NCI-H1694 (cell line): ENCODE data around the gene IQCE.
"Not testable (repeated sequence)": the region's sequence is repeated elsewhere in the genome, so short reads cannot be mapped to it uniquely, and the experiment has no call there.

ENCODE experiments used
- DNase-seq: peaks from one replicate; lab custom pipeline; 2025; lab: John Stamatoyannopoulos, UW

Gene IQCE

DNA sequence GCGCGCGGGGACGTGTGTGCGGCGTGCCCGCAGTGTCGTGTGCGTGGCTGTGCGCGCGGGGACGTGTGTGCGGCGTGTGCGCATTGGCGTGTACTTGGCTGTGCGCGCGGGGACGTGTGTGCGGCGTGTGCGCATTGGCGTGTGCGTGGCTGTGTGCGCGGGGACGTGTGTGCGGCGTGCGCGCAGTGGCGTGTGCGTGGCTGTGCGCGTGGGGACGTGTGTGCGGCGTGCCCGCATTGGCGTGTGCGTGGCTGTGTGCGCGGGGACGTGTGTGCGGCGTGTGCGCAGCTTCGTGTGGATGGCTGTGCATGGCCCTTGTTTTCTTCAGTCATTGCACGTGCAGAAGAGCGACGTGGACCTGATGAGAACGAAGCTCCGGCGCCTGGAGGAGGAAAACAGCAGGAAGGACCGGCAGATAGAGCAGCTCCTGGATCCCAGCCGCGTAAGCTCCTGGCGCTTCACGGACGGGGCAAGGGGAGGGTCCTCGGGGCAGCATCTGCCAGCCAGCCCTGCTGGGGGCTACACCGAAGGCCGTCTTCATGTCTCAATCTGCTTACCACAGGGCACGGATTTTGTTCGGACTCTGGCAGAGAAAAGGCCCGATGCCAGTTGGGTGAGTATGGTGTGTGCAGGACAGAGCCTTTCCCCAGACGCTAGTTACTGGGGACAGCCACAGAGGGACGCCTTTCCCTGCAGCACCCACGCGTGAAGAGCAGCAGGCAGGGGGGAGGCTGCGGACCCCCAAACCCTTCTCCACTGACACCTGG, 19.3 kb downstream of the IQCE start:
- no peak for DNase-seq

GRCh38 chr7:2580636-2581035, 21.9 kb downstream of the IQCE start:
- DNase-seq: no peak

DNA sequence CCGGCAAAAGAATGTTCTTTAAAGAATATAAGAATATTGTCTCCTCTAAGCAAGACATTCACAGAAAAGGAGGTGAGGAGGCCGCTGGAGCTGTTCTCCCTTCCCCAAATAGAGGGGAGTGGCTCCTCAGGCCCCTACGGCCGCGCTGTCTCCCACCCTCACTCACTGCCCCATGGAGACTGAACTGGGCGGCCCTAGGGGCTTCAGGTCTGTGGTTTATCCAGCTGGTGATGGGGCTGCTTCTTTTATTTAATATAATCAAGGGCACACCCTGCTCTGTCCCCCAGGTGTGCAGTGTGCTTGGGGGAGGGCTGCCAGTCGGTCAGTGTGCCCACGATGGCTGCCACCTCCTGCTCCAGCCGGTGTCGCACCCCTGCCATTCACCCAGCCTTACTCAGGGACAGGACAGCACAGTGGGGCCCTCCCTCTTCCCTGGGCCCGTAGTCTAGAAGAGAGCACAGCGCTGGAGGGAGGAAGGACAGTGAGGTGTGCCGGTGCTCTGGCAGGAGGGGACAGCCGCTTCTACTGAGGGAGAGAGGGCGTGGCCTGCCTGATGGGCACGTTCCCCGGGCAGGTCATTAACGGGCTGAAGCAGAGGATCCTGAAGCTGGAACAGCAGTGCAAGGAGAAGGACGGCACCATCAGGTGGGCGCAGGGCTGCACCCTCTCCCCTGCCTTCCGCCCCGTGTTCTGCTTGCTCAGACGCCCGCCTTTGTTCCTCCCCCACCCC, 23.4 kb downstream of the IQCE start:
- DNase-seq: no peak

- DNase-seq: no peak
Measured at GRCh38 chr7:2583798-2584580, 25.2 kb downstream of the IQCE start.

- DNase-seq: no peak
Measured at GRCh38 chr7:2585446-2585845, 26.7 kb downstream of the IQCE start.

GRCh38 chr7:2586326-2587020, 27.7 kb downstream of the IQCE start:
- DNase-seq: no peak

DNA sequence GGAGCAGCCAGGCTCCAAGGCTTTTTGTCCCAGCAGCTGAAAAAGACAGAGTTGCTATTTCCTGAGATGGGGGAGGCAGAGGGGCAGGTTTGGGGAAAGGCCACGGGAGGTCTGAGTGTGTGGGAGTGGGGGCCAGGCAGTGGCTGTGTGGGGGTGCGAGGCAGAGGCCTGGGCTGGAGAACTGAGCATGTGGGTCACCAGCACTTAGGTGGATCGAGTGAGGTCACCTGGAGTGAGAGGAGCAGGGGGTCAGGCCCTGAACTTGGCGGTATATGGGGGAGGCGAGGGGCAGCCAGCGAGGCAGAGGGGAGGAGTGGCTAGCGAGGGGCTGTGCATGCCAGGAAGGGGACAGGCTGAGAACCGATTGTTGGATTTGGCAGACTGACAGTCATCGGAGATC, 28.4 kb downstream of the IQCE start:
- DNase-seq: no peak

DNA sequence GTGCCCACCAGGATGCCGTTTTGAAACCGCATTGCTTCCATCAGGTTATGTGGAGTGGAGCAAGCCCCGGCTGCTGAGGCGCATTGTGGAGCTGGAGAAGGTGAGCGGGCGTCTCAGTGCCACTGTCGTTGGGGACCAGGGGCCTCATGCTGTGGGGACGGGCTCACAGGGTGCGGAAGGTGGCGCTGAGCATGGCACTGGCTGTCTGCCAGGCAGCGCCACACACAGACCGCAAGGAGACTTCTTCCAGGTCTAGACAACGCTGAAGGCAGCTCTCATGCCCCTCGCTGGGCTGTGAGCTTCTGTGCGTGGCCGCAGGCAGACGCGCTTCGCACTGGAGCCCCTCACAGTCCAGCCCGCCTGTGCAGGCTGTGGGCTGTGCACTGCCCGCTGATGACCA, 29.0 kb downstream of the IQCE start:
- no peak for DNase-seq

GRCh38 chr7:2589341-2589740, 30.6 kb downstream of the IQCE start:
- DNase-seq: no peak

GRCh38 chr7:2589941-2590340, 31.2 kb downstream of the IQCE start:
- DNase-seq: not testable (repeated sequence)

GRCh38 chr7:2592375-2592865, 33.6 kb downstream of the IQCE start:
- DNase-seq: no peak

- DNase-seq: no peak
Measured at GRCh38 chr7:2593036-2593727, 34.4 kb downstream of the IQCE start.

GRCh38 chr7:2594599-2594998, 35.8 kb downstream of the IQCE start:
- no peak for DNase-seq

DNA sequence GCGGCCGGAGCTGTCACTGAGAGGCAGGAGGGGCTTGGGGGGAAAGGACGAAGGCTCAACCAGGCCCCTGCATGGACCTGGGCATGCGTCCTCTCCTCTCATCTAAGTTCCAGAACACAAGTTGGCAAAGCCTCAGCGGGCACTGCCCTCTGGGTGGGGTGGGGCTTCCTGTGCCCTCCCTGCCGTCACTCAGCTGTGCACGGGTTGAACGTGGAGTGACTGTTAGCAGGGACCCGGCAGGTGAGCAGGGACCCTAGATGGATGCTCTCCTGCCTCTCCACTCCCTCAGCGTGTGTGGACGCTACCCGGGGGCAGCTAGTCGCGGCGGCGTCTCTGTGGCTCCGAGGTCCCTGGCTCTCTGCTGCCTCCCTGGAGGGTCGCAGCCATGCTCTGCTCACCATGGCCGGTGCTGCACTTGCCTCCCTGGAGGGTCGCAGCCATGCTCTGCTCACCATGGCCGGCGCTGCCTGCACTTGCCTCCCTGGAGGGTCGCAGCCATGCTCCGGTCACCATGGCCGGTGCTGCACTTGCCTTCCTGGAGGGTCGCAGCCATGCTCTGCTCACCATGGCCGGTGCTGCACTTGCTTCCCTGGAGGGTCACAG, 36.6 kb downstream of the IQCE start:
- DNase-seq: no peak

- no peak for DNase-seq
Measured at GRCh38 chr7:2596464-2597272, 37.9 kb downstream of the IQCE start.

DNA sequence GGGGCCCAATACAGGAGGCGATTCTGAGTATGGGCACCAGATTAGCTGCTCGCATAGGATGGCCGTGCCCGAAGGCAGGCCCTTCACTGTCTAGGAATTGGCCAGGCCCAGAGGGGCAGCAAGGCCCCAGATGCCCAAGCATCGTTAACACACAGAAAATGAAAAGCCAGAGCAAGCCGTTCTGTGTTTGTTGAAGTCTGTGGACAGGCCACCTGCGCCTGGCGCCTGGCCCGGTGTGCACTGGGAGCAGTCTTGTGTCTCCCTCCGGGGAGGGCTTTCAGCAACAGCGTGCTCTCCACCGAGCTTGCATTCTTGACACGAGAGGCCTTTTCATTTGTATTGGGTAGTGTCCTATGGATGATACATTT, 38.5 kb downstream of the IQCE start:
- DNase-seq: no peak

DNA sequence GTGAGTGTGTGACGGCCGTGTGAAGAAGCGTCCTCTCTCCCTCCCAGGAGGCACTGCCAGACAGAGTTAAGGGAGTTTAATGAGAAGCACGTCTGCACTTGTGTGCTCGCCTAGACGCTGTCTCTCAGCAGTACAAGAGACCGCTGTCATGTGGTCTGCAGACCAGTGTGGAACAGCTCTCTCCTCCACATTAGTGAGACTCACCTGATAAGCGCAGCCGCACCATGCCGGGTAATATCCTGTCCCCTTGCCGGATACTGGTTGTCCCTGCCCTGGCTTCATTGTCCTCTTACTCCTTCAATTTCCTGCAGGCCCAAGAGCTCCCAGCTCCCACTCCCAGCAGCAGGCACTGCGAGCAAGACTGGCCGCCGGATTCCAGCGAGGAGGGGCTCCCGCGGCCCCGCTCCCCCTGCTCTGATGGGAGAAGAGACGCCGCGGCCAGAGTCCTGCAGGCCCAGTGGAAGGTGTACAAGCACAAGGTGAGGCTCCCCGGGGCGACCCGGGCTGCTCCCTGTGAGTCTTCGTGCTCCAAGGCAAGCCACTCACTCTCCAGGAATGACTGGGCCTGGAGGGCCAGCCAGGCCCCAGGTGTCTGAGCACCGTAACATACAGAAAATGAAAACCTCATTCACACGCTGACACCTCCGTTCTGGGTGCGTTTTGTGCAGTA, 39.5 kb downstream of the IQCE start:
- no peak for DNase-seq

DNA sequence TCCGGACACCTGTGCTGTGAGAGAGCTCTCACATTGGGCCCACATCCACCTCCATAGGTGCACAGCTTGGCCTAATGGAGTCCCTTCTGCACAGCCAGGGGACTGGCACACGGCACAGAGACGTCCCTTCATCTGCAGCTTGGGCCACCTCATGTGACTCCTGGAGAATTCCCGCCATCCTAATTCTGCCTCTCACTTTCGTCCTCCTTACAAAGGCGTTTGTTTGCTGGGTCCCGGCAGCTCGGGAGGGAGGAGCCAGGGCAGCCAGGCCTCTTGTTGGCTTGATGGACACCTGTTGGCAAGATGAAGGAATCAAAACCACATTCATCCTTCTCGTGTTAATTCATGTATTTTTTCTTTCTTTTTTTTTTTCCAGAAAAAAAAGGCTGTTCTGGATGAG, 42.3 kb downstream of the IQCE start:
- DNase-seq: no peak

DNA sequence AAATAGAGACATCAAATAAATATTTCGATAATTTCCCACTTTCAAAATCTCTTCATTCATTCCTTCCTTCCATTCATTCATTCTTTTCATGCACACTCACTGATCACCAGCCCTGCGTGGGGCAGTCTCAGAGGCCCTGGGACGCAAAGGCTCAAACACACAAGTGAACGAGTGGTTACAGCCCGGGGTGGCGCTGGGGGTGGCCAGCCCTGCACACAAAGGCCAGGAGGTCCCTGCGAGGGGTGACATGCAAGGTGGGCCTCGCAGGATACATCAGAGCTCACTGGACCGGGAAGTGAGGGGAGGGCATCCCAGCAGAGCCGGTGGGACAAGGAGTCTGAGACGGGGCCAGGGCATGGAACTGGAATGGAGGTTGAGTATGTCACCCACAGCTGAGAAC, 43.1 kb downstream of the IQCE start:
- no peak for DNase-seq
